ENCODE results near the gene FA2H. TPM values are rescaled to one million over a fixed set of nuclear protein-coding genes. Genes with fewer than 3 reads are reported as not detected.
A peak's percentile ranks its signal among the peaks of the same experiment; 100 is the strongest.

FA2H gene
- total RNA-seq, 1 donor from 2014 or later: not detected

DNA sequence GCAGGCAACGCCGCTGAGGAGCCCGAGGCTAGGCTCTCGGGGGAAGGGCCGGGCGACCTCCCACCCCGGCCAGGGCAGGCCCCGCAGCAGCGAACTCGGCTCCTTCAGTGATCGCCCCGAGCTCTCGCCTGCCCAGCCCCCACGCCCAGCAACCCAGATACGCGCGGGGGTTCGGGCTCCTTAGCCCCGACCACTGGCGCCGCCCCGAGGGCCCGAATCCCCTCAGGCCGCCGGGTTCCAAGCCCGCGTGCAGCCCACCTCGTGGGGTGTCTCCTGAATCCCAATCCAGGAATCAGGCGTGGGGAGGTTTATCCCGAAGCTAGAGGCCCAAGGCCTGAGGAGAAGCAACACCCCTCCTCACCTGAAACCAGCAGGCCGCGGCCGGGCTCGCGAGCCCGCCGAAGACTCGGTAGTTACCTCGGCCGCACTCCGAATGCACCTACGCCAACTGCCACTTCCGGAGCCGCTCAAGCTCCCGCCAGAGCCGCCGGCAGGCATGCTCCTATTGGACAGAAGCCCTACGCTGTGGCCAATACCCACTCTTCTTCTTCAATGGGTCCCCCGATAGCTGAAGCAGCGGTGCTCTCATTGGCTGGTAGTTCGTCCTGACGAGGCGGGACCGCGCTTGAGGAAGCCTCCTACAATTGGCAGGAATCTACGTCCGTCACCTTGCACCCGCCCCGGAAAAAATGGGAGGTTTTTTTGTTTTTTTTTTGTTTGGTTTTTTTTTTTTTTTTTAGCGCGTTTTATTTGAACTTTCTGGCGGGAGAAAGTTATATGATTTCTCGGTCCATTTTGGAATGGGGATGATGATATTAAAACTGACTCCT lies 108.0 kb downstream of the FA2H start, which contains the start of gene RFWD3:
Gene RFWD3 (minus strand): TSS at position 453 of the 830 bp plus-strand sequence. CDS start 5,428 bp downstream, outside the sequence.
- Mint-ChIP-seq H3K36me3 (ENCODE audit: low read depth, unreplicated experiment) (peaks cover 15% of the 10 kb centered on the region), H3K4me3 (ENCODE audit: unreplicated experiment) (peak within 1 kb of the TSS; percentile 91), H3K9me3 (ENCODE audit: unreplicated experiment) (no peaks in the 10 kb centered on the region), H3K27me3 (ENCODE audit: unreplicated experiment) (peaks cover 2% of the 10 kb centered on the region), H3K4me1 (ENCODE audit: unreplicated experiment) (peaks cover 20% of the 10 kb centered on the region), H3K27ac (ENCODE audit: unreplicated experiment) (peak within 1 kb of the TSS; percentile 86)
- TF ChIP-seq, protein P1, sequence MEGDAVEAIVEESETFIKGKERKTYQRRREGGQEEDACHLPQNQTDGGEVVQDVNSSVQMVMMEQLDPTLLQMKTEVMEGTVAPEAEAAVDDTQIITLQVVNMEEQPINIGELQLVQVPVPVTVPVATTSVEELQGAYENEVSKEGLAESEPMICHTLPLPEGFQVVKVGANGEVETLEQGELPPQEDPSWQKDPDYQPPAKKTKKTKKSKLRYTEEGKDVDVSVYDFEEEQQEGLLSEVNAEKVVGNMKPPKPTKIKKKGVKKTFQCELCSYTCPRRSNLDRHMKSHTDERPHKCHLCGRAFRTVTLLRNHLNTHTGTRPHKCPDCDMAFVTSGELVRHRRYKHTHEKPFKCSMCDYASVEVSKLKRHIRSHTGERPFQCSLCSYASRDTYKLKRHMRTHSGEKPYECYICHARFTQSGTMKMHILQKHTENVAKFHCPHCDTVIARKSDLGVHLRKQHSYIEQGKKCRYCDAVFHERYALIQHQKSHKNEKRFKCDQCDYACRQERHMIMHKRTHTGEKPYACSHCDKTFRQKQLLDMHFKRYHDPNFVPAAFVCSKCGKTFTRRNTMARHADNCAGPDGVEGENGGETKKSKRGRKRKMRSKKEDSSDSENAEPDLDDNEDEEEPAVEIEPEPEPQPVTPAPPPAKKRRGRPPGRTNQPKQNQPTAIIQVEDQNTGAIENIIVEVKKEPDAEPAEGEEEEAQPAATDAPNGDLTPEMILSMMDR (IDR thresholded peaks at IDR 0.05; ENCODE audit: unreplicated experiment): no peak
- DNase-seq (ENCODE audit: low spot score): peak; percentile 90

DNA sequence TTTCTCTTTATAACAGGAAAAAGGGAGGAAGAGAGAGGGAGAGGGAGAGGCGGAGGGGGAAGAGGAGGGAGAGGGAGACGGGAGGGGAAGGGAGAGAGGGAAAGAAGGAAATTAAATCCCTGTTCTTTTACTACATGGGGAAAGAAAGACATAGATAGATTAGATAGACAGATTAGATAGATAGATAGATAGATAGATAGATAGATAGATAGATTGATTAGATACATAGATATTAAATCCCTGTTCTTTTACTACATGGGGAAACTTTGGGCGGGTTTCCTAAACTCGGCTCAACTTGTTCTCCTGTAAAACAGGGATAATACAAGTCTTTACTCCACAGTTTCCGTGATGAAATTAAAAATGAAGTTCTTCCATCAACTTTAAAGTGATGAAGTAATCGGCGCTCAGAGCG lies 108.6 kb downstream of the FA2H start:
- peaks cover 2% of the 10 kb centered on the region for H3K27me3 Mint-ChIP-seq (ENCODE audit: unreplicated experiment)
- peaks cover 13% of the 10 kb centered on the region for H3K36me3 Mint-ChIP-seq (ENCODE audit: low read depth, unreplicated experiment)
- no peak for DNase-seq (ENCODE audit: low spot score)
- peaks cover 20% of the 10 kb centered on the region for H3K4me1 Mint-ChIP-seq (ENCODE audit: unreplicated experiment)
- peak overlapping the region; percentile 86 for H3K27ac Mint-ChIP-seq (ENCODE audit: unreplicated experiment)
- H3K9me3 Mint-ChIP-seq (ENCODE audit: unreplicated experiment): no peaks in the 10 kb centered on the region
- H3K4me3 Mint-ChIP-seq (ENCODE audit: unreplicated experiment): peak overlapping the region; percentile 91
- TF ChIP-seq, protein P1 (IDR thresholded peaks at IDR 0.05; ENCODE audit: unreplicated experiment): no peak

Other genes starting within 250 kb of the FA2H start
- gene GLG1, start 167.7 kb downstream of the FA2H start, total RNA-seq (ENCODE audit: unreplicated experiment): 153 TPM
- gene RFWD3, start 107.9 kb downstream of the FA2H start, total RNA-seq (ENCODE audit: unreplicated experiment): 43.8 TPM
- 12.3 TPM for gene MLKL, start 74.0 kb downstream of the FA2H start, total RNA-seq (ENCODE audit: unreplicated experiment)
- 107 TPM for gene WDR59, start 210.3 kb upstream of the FA2H start, total RNA-seq (ENCODE audit: unreplicated experiment)
- gene ZNRF1, start 224.2 kb upstream of the FA2H start, total RNA-seq (ENCODE audit: unreplicated experiment): 115 TPM

All from endothelial cell (in vitro differentiated cells).